ENCODE data around the gene CFAP52.

- TF ChIP-seq POLR2A (IDR thresholded peaks at IDR 0.05) (peak; percentile 12 to 43), CTCF (IDR thresholded peaks at IDR 0.05) (peak in 2 of 6 experiments; percentile 6 to 8)
Measured at GRCh38 chr17:9575381-9576101, 901 bp upstream of the CFAP52 start, which contains the start of gene STX8.

All from Peyer's patch (tissue), 4 donors.